Activated CD8-positive, alpha-beta memory T cell treated with anti-CD3 and anti-CD28 coated beads for 36 hours (primary cell): Measurements from ENCODE around the gene DLGAP4. TPM values are rescaled to one million over a fixed set of nuclear protein-coding genes. Genes with fewer than 3 reads are reported as not detected.
"Not testable (repeated sequence)": the region's sequence is repeated elsewhere in the genome, so short reads cannot be mapped to it uniquely, and the experiment has no call there.

Experiments used
- CTCF ChIA-PET: fragments of 350-600 bp; sonication (Branson Sonifier 250); formaldehyde crosslinking; loops from one replicate; lab custom pipeline; 2021; ENCODE audit warnings: antibody characterized with exemption; lab: Charles Lee
- POLR2A ChIA-PET: fragments of 350-600 bp; sonication (Branson Sonifier 250); formaldehyde crosslinking; loops from one replicate; lab custom pipeline; 2021; ENCODE audit warnings: antibody characterized with exemption; lab: Charles Lee
- total RNA-seq, 2 experiments: library from RNA; stranded (reverse); gene quantifications; one replicate each; pipeline ENCODE4 v1.2.3, GENCODE V29; 2021

DLGAP4 gene
- total RNA-seq, 2 experiments from 2014 or later = 12.0 to 15.1 TPM

- POLR2A ChIA-PET = no interaction called here
- CTCF ChIA-PET = no interaction called here
Measured at GRCh38 chr20:36474563-36474962, 168.4 kb downstream of the DLGAP4 start.

DNA sequence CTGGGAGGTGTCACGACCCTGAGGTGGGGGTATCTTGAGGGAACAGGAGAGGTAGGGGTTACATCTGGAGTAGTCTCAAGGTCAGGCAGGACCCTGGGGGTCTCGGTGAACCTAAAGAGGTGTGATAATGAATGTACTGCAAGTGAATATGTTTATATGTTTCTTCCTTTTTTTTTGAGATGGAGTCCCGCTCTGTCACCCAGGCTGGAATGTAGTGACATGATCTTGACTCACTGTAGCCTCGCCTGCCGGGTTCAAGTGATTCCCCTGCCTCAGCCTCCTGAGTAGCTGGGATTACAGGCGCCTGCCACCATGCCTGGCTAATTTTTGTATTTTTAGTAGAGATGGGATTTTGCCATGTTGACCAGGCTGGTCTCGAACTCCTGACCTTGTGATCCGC, 168.9 kb downstream of the DLGAP4 start:
- CTCF ChIA-PET, POLR2A ChIA-PET: not testable (repeated sequence)

- ChIA-PET POLR2A (no interaction called here), CTCF (no interaction called here)
Measured at GRCh38 chr20:36477475-36477874, 171.3 kb downstream of the DLGAP4 start.

GRCh38 chr20:36478137-36478905, 172.2 kb downstream of the DLGAP4 start:
- ChIA-PET CTCF (interaction anchor here (0.5 kb wide), 1 partner anchor 202 kb away, joined by 3 read pairs; no protein-coding TSS in a partner anchor), POLR2A (no interaction called here)

GRCh38 chr20:36479938-36480337, 173.8 kb downstream of the DLGAP4 start:
- POLR2A ChIA-PET = no interaction called here
- CTCF ChIA-PET = interaction anchor here (0.6 kb wide), 1 partner anchor 144 kb away, joined by 3 read pairs; no protein-coding TSS in a partner anchor

- CTCF ChIA-PET = interaction anchor here (0.6 kb wide), 1 partner anchor 143 kb away, joined by 3 read pairs; no protein-coding TSS in a partner anchor
Measured at GRCh38 chr20:36480456-36481048, 174.4 kb downstream of the DLGAP4 start.

GRCh38 chr20:36481380-36482043, 175.4 kb downstream of the DLGAP4 start:
- CTCF ChIA-PET = no interaction called here
- POLR2A ChIA-PET = no interaction called here

More at GRCh38 chr20:36480456-36481048, 174.4 kb downstream of the DLGAP4 start:
- POLR2A ChIA-PET = no interaction called here

DNA sequence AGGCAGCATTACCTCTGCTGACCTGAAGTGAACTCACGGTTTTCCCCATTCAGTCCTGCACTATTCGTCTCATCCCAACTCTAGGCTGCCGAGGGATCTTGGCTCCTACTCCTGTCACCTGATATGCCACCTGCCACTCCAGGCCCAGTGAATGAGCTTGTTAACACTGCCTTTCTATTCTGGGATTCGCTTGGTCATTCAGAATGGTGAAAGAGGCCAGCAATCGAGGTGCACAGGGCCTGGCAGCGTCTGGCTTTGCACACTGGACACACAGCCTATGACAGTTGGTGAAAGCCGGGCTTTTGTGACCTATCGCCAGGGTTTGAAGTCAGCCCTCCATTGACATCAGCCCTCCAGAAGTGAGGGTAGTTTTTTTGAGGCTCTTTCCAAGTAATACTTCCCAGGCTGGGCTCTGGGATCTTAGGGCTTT, 175.9 kb downstream of the DLGAP4 start:
- ChIA-PET CTCF (no interaction called here), POLR2A (no interaction called here)

GRCh38 chr20:36483209-36483918, 177.2 kb downstream of the DLGAP4 start:
- ChIA-PET POLR2A (no interaction called here), CTCF (no interaction called here)

DNA sequence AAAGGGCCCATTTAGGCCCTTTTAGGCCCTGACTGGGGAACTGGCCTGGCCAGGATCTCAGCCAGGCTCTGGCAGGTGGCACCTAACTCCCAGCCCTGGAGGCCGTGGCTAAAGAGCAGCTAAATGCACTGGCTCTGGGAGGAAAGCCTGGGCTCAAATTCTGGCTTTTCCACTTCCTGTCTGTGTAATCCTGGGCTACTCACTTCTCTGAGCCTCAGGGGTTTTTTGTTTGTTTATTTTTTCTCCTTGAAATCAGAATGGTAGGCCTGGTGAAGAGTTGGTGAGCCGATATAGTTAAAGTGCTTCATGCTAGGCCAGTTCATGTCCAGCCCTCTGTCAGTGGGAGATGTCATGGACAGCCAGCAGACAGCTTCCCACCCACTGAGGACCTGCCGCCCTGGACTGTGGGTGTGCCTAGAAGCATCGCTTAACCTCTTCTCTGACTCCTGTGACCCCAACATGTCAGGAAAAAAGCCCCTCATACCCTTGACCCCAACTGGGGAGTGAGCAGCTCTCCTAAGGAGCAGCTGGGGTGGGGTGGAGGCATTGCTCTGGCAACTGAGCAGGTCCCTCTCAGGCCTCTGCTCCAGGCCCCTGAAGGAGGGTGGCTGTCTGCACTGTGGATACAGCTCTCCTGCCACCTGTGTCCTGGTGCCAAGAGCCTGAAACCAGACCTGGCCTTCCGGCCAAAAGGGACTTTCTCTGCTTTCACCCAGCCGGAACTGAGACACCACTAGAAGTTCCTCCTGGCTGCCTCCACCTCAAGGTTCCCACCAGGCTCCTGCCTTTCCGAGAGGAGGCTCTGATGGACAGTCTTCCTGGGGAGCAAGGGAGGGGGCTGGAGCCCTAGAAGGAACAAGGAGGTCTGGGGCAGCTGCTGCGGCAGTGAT, 178.0 kb downstream of the DLGAP4 start:
- POLR2A ChIA-PET = no interaction called here
- CTCF ChIA-PET = no interaction called here

DNA sequence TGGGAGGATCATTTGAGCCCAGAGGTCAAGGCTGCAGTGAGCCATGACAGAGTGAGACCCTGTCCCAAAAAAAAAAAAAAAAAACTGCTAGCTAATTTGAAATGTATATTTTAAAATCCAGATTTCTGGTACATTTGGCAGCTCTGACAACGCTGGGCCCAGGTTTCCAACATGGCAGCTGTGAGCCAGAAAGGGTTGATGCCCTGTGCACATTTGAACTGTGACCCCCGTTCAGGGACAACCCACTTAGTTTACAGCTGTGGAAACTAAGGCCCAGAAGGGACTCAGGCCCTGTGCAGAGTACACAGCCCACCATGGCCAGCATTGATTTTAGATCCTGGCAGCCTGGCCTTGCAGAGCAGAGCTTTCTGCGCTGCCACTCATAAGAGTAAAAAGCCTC, 179.1 kb downstream of the DLGAP4 start:
- ChIA-PET CTCF (interaction anchor here (0.8 to 1.4 kb wide), 2 partner anchors 8 to 19 kb away, joined by 3 to 5 read pairs; no protein-coding TSS in a partner anchor), POLR2A (no interaction called here)

- POLR2A ChIA-PET = no interaction called here
Measured at GRCh38 chr20:36487069-36487468, 180.9 kb downstream of the DLGAP4 start.

DNA sequence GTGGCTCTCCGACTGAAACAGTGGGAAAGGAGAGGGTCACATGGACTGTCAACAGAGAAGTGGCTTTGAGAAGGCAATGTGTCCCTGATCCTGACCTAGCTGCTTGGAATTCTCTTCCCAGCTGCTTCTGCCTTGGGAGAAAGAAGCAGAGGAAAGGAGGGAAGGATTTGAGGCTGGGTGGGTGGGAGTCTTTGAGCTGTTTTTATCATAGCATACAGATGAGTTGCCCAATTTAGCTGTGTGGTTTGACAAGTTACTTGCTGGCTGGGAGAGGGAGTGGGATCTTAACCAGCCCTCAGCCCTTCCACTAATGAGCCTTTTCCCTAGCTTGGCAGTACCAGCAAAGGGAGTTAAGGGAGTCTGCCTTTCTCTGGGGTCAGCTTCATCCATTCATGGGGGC, 184.1 kb downstream of the DLGAP4 start:
- POLR2A ChIA-PET = interaction anchor here (0.7 kb wide), 1 partner anchor 521 kb away, joined by 5 read pairs; no protein-coding TSS in a partner anchor
- CTCF ChIA-PET = interaction anchor here (0.6 to 1.4 kb wide), 5 partner anchors 19 to 288 kb away, joined by 3 to 4 read pairs (median 3); no protein-coding TSS in a partner anchor

More at GRCh38 chr20:36487069-36487468, 180.9 kb downstream of the DLGAP4 start:
- CTCF ChIA-PET = interaction anchor here (0.8 kb wide), 1 partner anchor 89 kb away, joined by 3 read pairs; no protein-coding TSS in a partner anchor

DNA sequence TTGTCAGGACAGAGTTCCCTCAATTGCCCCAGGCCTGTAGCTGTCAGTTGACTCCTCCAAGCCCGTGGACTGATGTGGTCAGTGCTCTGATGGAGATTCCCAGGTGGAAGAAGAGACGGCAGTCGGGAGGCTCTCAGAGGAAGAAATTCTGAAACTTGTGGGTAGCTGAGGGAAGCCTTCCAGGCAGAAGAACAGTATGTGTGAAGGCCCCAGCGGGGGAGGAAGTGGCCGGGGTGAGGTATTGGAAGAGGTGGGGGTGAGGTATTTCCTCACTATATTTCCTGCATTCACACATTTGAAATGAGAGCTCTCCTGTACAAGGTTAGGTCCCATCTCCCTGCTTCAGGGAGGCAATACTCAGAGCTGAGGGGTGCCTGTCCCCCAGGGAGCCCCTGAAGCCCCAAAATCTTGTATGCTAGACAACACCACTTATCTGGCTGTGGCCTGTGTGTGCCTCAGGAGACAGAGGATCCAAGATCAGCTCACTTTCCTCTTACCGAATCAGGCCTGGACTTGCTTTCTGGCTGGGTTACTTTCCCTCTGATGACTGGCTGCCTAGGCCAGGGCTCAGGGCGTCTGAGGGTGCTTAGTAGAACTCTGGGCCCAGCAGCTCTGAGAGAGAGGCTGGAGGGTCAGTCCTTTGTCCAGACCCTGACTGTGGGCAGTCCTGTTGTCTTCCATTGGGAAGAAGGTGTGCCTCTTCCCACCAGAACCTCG, 185.9 kb downstream of the DLGAP4 start:
- ChIA-PET CTCF (interaction anchor here (1.0 to 1.4 kb wide), 4 partner anchors 9 to 242 kb away, joined by 3 to 10 read pairs (median 5); no protein-coding TSS in a partner anchor), POLR2A (interaction anchor here (0.6 to 1.2 kb wide), 4 partner anchors 27 to 383 kb away, joined by 3 to 5 read pairs (median 4); partner anchors contain the start of gene TGIF2)

DNA sequence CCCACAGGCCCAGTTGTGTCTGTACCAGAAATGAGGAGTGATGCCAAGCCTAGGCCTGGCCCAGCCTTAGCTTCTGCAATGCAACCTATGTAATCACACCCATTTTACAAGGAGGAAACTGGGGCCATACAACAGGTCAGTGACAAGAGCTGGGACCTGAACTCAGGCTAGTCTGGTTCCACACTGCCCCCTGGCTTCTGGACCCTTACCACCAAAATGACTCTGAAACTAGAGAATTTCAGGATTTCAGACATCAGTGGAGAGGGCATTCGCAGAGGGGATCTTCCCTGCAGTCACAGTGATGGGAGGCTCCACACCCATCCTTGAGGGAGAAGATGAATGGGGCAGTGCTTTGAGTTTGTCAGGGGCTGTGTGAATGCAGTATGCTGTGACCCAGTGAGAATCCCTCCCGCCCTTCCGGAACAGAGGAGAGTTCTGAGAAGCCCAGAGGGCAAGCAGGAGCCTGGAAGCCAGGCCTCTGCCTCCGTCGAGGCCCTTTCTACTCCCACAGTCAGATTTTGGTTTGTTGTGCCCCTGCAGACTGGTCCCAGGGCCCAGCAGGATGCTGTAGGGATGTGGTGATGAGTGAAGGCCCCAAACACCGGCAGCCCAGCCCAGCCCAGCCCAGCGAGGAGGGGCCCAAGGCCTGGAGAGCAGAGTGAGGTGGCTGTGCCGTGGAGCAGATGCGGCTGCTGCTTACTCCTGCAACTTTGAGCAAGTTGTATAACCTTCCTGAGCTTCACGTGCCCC, 187.1 kb downstream of the DLGAP4 start:
- POLR2A ChIA-PET = interaction anchor here (0.5 kb wide), 1 partner anchor 522 kb away, joined by 4 read pairs; no protein-coding TSS in a partner anchor
- CTCF ChIA-PET = interaction anchor here (0.5 to 1.4 kb wide), 3 partner anchors 8 to 78 kb away, joined by 3 to 10 read pairs (median 4); no protein-coding TSS in a partner anchor

- POLR2A ChIA-PET = no interaction called here
- CTCF ChIA-PET = interaction anchor here (1.3 kb wide), 1 partner anchor 21 kb away, joined by 3 read pairs; no protein-coding TSS in a partner anchor
Measured at GRCh38 chr20:36493801-36494114, 187.6 kb downstream of the DLGAP4 start.
